GM18873 (cell line): Measurements from ENCODE around the gene ENC1.

Source experiments
- ATAC-seq: cut with Tn5 transposase; IDR thresholded peaks from one replicate; pipeline ENCODE4 v1.9.1; 2021; ENCODE audit warnings: mild to moderate bottlenecking, moderate library complexity, moderate number of reproducible peaks; ENCODE audit not compliant: unreplicated experiment, low FRiP score

Gene ENC1

GRCh38 chr5:74578356-74579044 is 62.0 kb downstream of the ENC1 start:
- ATAC-seq: no peak
